ENCODE data around the gene TSN.
"Not testable (repeated sequence)": the region's sequence is repeated elsewhere in the genome, so short reads cannot be mapped to it uniquely, and the experiment has no call there.

Gene TSN

GRCh38 chr2:121755237-121756111 lies at the start of gene TSN:
Gene TSN (plus strand): TSS chr2:121755651. CDS start chr2:121755780, 129 bp downstream.
- DNase-seq, result peak; percentile 99

- no peak for DNase-seq
Observed at GRCh38 chr2:121705958-121706357, 49.5 kb upstream of the TSN start.

- DNase-seq, result no peak
Observed at GRCh38 chr2:121707344-121707919, 48.0 kb upstream of the TSN start.

GRCh38 chr2:121707920-121708361 lies 47.5 kb upstream of the TSN start:
- no peak for DNase-seq

GRCh38 chr2:121709776-121710469 lies 45.5 kb upstream of the TSN start:
- no peak for DNase-seq

- no peak for DNase-seq
Observed at GRCh38 chr2:121710470-121711170, 44.8 kb upstream of the TSN start.

- not testable (repeated sequence) for DNase-seq
Observed at GRCh38 chr2:121711481-121711880, 44.0 kb upstream of the TSN start.

- DNase-seq, result no peak
Observed at GRCh38 chr2:121716126-121716525, 39.3 kb upstream of the TSN start.

- no peak for DNase-seq
Observed at GRCh38 chr2:121717529-121717928, 37.9 kb upstream of the TSN start.

- no peak for DNase-seq
Observed at GRCh38 chr2:121721926-121722325, 33.5 kb upstream of the TSN start.

GRCh38 chr2:121722479-121722878 lies 33.0 kb upstream of the TSN start:
- DNase-seq, result no peak

GRCh38 chr2:121723316-121723715 lies 32.1 kb upstream of the TSN start:
- DNase-seq, result no peak

- no peak for DNase-seq
Observed at GRCh38 chr2:121727332-121727731, 28.1 kb upstream of the TSN start.

GRCh38 chr2:121727950-121728349 lies 27.5 kb upstream of the TSN start:
- no peak for DNase-seq

GRCh38 chr2:121731366-121731765 lies 24.1 kb upstream of the TSN start:
- DNase-seq, result no peak

GRCh38 chr2:121734544-121734943 lies 20.9 kb upstream of the TSN start:
- not testable (repeated sequence) for DNase-seq

- no peak for DNase-seq
Observed at GRCh38 chr2:121735518-121736074, 19.9 kb upstream of the TSN start.

GRCh38 chr2:121736140-121736461 lies 19.4 kb upstream of the TSN start:
- no peak for DNase-seq

GRCh38 chr2:121736462-121737336 lies 18.8 kb upstream of the TSN start, which contains the start of gene NIFK:
Gene NIFK (minus strand): TSS chr2:121736875. CDS start chr2:121736850, 25 bp downstream.
- DNase-seq, result peak; percentile 100

- DNase-seq, result no peak
Observed at GRCh38 chr2:121740973-121741372, 14.5 kb upstream of the TSN start.

GRCh38 chr2:121741450-121741849 lies 14.0 kb upstream of the TSN start:
- DNase-seq, result no peak
